Peyer's patch (tissue), 4 donors: ENCODE measurements around the gene HRC. TPM values are rescaled to one million over a fixed set of nuclear protein-coding genes. Genes with fewer than 3 reads are reported as not detected.
A peak's percentile ranks its signal among the peaks of the same experiment; 100 is the strongest.
"Not testable (repeated sequence)": the region's sequence is repeated elsewhere in the genome, so short reads cannot be mapped to it uniquely, and the experiment has no call there.

Source experiments
- DNase-seq, 3 donors: peaks; one replicate each; pipeline ENCODE4 v3.0.0-alpha.2; 2017 to 2019
- H3K27ac ChIP-seq, 4 donors: fragments of 200-600 bp; sonication (generic); one replicate each; pipeline ENCODE4 v1.5.1; 2016 to 2019
- H3K27me3 ChIP-seq, 2 donors: fragments of 200-600 bp; sonication (generic); one replicate each; pipeline ENCODE4 v1.5.1; 2019
- H3K36me3 ChIP-seq, 3 donors: fragments of 200-600 bp; sonication (generic); one replicate each; pipeline ENCODE4 v1.5.1; 2016 to 2019
- H3K4me1 ChIP-seq, 4 donors: fragments of 200-600 bp; sonication (generic); one replicate each; pipeline ENCODE4 v1.5.1; 2016 to 2019
- H3K4me3 ChIP-seq, 4 donors: fragments of 200-600 bp; sonication (generic); 1 replicate in 3 of 4; 2 replicates in 1 of 4; pipeline ENCODE4 v1.5.1; 2016 to 2019; ENCODE audit warnings: mild to moderate bottlenecking in 1 of 4
- H3K9me3 ChIP-seq, 4 donors: fragments of 200-600 bp; sonication (generic); one replicate each; pipeline ENCODE4 v1.5.1; 2016 to 2019; ENCODE audit warnings: mild to moderate bottlenecking in 1 of 4
- CTCF ChIP-seq, 6 experiments: fragments of 450-650 bp in 4 of 6; fragments of 200-600 bp in 2 of 6; sonication (generic) in 1 of 6; IDR thresholded peaks; one replicate each; pipeline ENCODE4 v1.5.1; 2017 to 2019; ENCODE audit warnings: antibody characterized with exemption in 6 of 6, mild to moderate bottlenecking in 3 of 6, moderate library complexity in 1 of 6
- POLR2A ChIP-seq, 2 donors: fragments of 450-650 bp; IDR thresholded peaks; one replicate each; pipeline ENCODE4 v1.5.1; 2017; ENCODE audit warnings: antibody characterized with exemption in 2 of 2, mild to moderate bottlenecking in 2 of 2, moderate library complexity in 2 of 2
- total RNA-seq, 4 donors: library from RNA; depleted of rRNA; stranded (reverse); fragments of >200 nt; gene quantifications; one replicate each; pipeline ENCODE4 v1.1.0, GENCODE V29; 2016

HRC gene
- total RNA-seq, 4 donors from 2014 or later, result 0.35 to 0.76 (median 0.67) TPM; not detected in 1

- DNase-seq, result no peak
- peak overlapping the region; percentile 46 to 73 (median 54) for H3K4me3 ChIP-seq
- TF ChIP-seq CTCF (IDR thresholded peaks at IDR 0.05) (no peak), POLR2A (IDR thresholded peaks at IDR 0.05) (no peak)
- no peaks in the 10 kb centered on the region for H3K36me3 ChIP-seq
- H3K27me3 ChIP-seq, result no peaks in the 10 kb centered on the region
- peaks cover 4 to 34% (median 20%) of the 10 kb centered on the region in 4 donors for H3K4me1 ChIP-seq
- peak overlapping the region; percentile 51 to 97 (median 85) for H3K27ac ChIP-seq
- peaks cover 0 to 12% (median 0%) of the 10 kb centered on the region in 4 donors for H3K9me3 ChIP-seq
Observed at GRCh38 chr19:49150944-49151243, 4.3 kb downstream of the HRC start.

- no peaks in the 10 kb centered on the region for H3K27me3 ChIP-seq
- TF ChIP-seq CTCF (IDR thresholded peaks at IDR 0.05) (no peak), POLR2A (IDR thresholded peaks at IDR 0.05) (peak; percentile 68 to 81)
Observed at GRCh38 chr19:49150106-49150943, 4.9 kb downstream of the HRC start.

GRCh38 chr19:49149652-49150105 lies 5.5 kb downstream of the HRC start:
- Histone ChIP-seq H3K9me3 (peaks cover 0 to 12% (median 0%) of the 10 kb centered on the region in 4 donors), H3K36me3 (no peaks in the 10 kb centered on the region), H3K4me1 (peaks cover 4 to 35% (median 21%) of the 10 kb centered on the region in 4 donors), H3K27me3 (no peaks in the 10 kb centered on the region), H3K27ac (peak overlapping the region; percentile 51 to 97 (median 85)), H3K4me3 (peak overlapping the region; percentile 46 to 73 (median 54))
- DNase-seq, result peak in 1 of 3 donors; percentile 67
- TF ChIP-seq POLR2A (IDR thresholded peaks at IDR 0.05), result no peak
- no peak for TF ChIP-seq CTCF (IDR thresholded peaks at IDR 0.05)

More at GRCh38 chr19:49150106-49150943, 4.9 kb downstream of the HRC start:
- peak; percentile 58 to 94 (median 91) for DNase-seq
- peaks cover 0 to 12% (median 0%) of the 10 kb centered on the region in 4 donors for H3K9me3 ChIP-seq
- peaks cover 4 to 35% (median 21%) of the 10 kb centered on the region in 4 donors for H3K4me1 ChIP-seq
- H3K4me3 ChIP-seq, result peak overlapping the region; percentile 46 to 73 (median 54)
- H3K36me3 ChIP-seq, result no peaks in the 10 kb centered on the region
- H3K27ac ChIP-seq, result peak overlapping the region; percentile 51 to 97 (median 85)

- Histone ChIP-seq H3K27ac (peak overlapping the region; percentile 51 to 97 (median 85)), H3K4me1 (peaks cover 4 to 35% (median 21%) of the 10 kb centered on the region in 4 donors), H3K36me3 (no peaks in the 10 kb centered on the region), H3K4me3 (peak overlapping the region; percentile 46 to 73 (median 54)), H3K27me3 (no peaks in the 10 kb centered on the region), H3K9me3 (peaks cover 0 to 12% (median 0%) of the 10 kb centered on the region in 4 donors)
- peak in 1 of 6 experiments; percentile 2 for TF ChIP-seq CTCF (IDR thresholded peaks at IDR 0.05)
- peak; percentile 68 to 92 for TF ChIP-seq POLR2A (IDR thresholded peaks at IDR 0.05)
- DNase-seq, result peak; percentile 86 to 100 (median 98)
Observed at GRCh38 chr19:49148784-49149651, 6.2 kb downstream of the HRC start.

- H3K27ac ChIP-seq, result peak overlapping the region in 2 of 4 donors; percentile 87 to 97
- no peaks in the 10 kb centered on the region for H3K27me3 ChIP-seq
- peaks cover 0 to 12% (median 0%) of the 10 kb centered on the region in 4 donors for H3K9me3 ChIP-seq
- no peak for DNase-seq
- no peaks in the 10 kb centered on the region for H3K36me3 ChIP-seq
- H3K4me1 ChIP-seq, result peaks cover 4 to 35% (median 21%) of the 10 kb centered on the region in 4 donors
- H3K4me3 ChIP-seq, result peak overlapping the region in 2 of 4 donors; percentile 63 to 73
- TF ChIP-seq CTCF (IDR thresholded peaks at IDR 0.05), result no peak
- no peak for TF ChIP-seq POLR2A (IDR thresholded peaks at IDR 0.05)
Observed at GRCh38 chr19:49148044-49148682, 7.0 kb downstream of the HRC start.

GRCh38 chr19:49146408-49146770 lies 8.8 kb downstream of the HRC start:
- peaks cover 3 to 36% (median 19%) of the 10 kb centered on the region in 4 donors for H3K4me1 ChIP-seq
- H3K9me3 ChIP-seq, H3K4me3 ChIP-seq, H3K27ac ChIP-seq, H3K36me3 ChIP-seq, DNase-seq, H3K27me3 ChIP-seq: not testable (repeated sequence)
